Measurements from ENCODE around the gene CCT7.

Gene CCT7

GRCh38 chr2:73282924-73283544 lies 48.9 kb downstream of the CCT7 start:
- Mint-ChIP-seq H3K4me1 (peaks cover 33 to 52% of the 10 kb centered on the region in 2 donors), H3K4me3 (peak overlapping the region; percentile 80 to 87), H3K27ac (peak overlapping the region; percentile 49), H3K9me3 (no peaks in the 10 kb centered on the region), H3K36me3 (peaks cover 19 to 22% of the 10 kb centered on the region in 2 donors), H3K27me3 (no peaks in the 10 kb centered on the region)
- ATAC-seq (replicated peaks) (no peak), DNase-seq (no peak)

- Mint-ChIP-seq H3K4me1 (peaks cover 33 to 52% of the 10 kb centered on the region in 2 donors), H3K27ac (peak overlapping the region; percentile 33), H3K36me3 (peaks cover 16 to 17% of the 10 kb centered on the region in 2 donors), H3K4me3 (peak overlapping the region; percentile 80 to 87), H3K9me3 (no peaks in the 10 kb centered on the region), H3K27me3 (no peaks in the 10 kb centered on the region)
- DNase-seq: no peak
- peak; percentile 15 to 19 for ATAC-seq (replicated peaks)
These were observed 49.6 kb downstream of the CCT7 start for GRCh38 chr2:73283545-73284295.

GRCh38 chr2:73284296-73285158 lies 50.4 kb downstream of the CCT7 start, which contains the start of gene FBXO41:
Gene FBXO41 (minus strand): TSS chr2:73284478. CDS start chr2:73269630, 14,848 bp downstream.
- H3K36me3 Mint-ChIP-seq: peaks cover 8 to 9% of the 10 kb centered on the region in 2 donors
- H3K27ac Mint-ChIP-seq: peak within 1 kb of the TSS; percentile 93
- H3K27me3 Mint-ChIP-seq: no peaks in the 10 kb centered on the region
- H3K9me3 Mint-ChIP-seq: no peaks in the 10 kb centered on the region
- DNase-seq (peak; percentile 78), ATAC-seq (replicated peaks) (peak; percentile 79)
- H3K4me3 Mint-ChIP-seq: peak within 1 kb of the TSS; percentile 80 to 87
- peaks cover 27 to 48% of the 10 kb centered on the region in 2 donors for H3K4me1 Mint-ChIP-seq

- Mint-ChIP-seq H3K4me1 (peaks cover 26 to 42% of the 10 kb centered on the region in 2 donors), H3K36me3 (peaks cover 4 to 5% of the 10 kb centered on the region in 2 donors), H3K4me3 (peak overlapping the region; percentile 80 to 87), H3K27me3 (no peaks in the 10 kb centered on the region), H3K27ac (peak overlapping the region; percentile 93), H3K9me3 (no peaks in the 10 kb centered on the region)
- ATAC-seq (replicated peaks) (peak; percentile 86 to 87), DNase-seq (peak; percentile 75)
These were observed 51.1 kb downstream of the CCT7 start for GRCh38 chr2:73285159-73285739.

GRCh38 chr2:73286134-73286655 lies 52.1 kb downstream of the CCT7 start:
- DNase-seq: no peak
- no peaks in the 10 kb centered on the region for H3K36me3 Mint-ChIP-seq
- no peak for ATAC-seq (replicated peaks)
- H3K9me3 Mint-ChIP-seq: no peaks in the 10 kb centered on the region
- peak overlapping the region; percentile 93 for H3K27ac Mint-ChIP-seq
- H3K27me3 Mint-ChIP-seq: peaks cover 3 to 9% of the 10 kb centered on the region in 2 donors
- H3K4me1 Mint-ChIP-seq: peaks cover 31 to 46% of the 10 kb centered on the region in 2 donors
- H3K4me3 Mint-ChIP-seq: peak overlapping the region; percentile 55 to 87

GRCh38 chr2:73289304-73289703 lies 55.2 kb downstream of the CCT7 start:
- peaks cover 16 to 35% of the 10 kb centered on the region in 2 donors for H3K27me3 Mint-ChIP-seq
- DNase-seq (no peak), ATAC-seq (replicated peaks) (no peak)

GRCh38 chr2:73290049-73290839 lies 56.1 kb downstream of the CCT7 start:
- Mint-ChIP-seq H3K4me1 (peaks cover 24 to 47% of the 10 kb centered on the region in 2 donors), H3K9me3 (no peaks in the 10 kb centered on the region), H3K27me3 (peaks cover 19 to 39% of the 10 kb centered on the region in 2 donors), H3K27ac (no peak overlapping the region), H3K36me3 (peaks cover 0 to 1% of the 10 kb centered on the region in 2 donors), H3K4me3 (no peak overlapping the region)
- ATAC-seq (replicated peaks) (peak in 1 of 2 donors; percentile 18), DNase-seq (no peak)

More at GRCh38 chr2:73289304-73289703, 55.2 kb downstream of the CCT7 start:
- Mint-ChIP-seq H3K36me3 (no peaks in the 10 kb centered on the region), H3K4me1 (peaks cover 29 to 52% of the 10 kb centered on the region in 2 donors), H3K27ac (no peak overlapping the region), H3K9me3 (no peaks in the 10 kb centered on the region), H3K4me3 (no peak overlapping the region)

GRCh38 chr2:73291093-73291460 lies 57.0 kb downstream of the CCT7 start:
- peak overlapping the region; percentile 81 to 83 for H3K4me3 Mint-ChIP-seq
- H3K27me3 Mint-ChIP-seq: peaks cover 27 to 48% of the 10 kb centered on the region in 2 donors
- DNase-seq: no peak
- H3K4me1 Mint-ChIP-seq: peaks cover 15 to 39% of the 10 kb centered on the region in 2 donors
- no peaks in the 10 kb centered on the region for H3K9me3 Mint-ChIP-seq
- H3K36me3 Mint-ChIP-seq: peaks cover 0 to 1% of the 10 kb centered on the region in 2 donors
- ATAC-seq (replicated peaks): peak; percentile 12 to 18
- H3K27ac Mint-ChIP-seq: peak overlapping the region; percentile 56

GRCh38 chr2:73291461-73292315 lies 57.6 kb downstream of the CCT7 start:
- Mint-ChIP-seq H3K27me3 (peaks cover 34 to 54% of the 10 kb centered on the region in 2 donors), H3K36me3 (peaks cover 0 to 1% of the 10 kb centered on the region in 2 donors), H3K4me1 (peaks cover 12 to 33% of the 10 kb centered on the region in 2 donors), H3K27ac (peak overlapping the region; percentile 25), H3K9me3 (no peaks in the 10 kb centered on the region), H3K4me3 (peak overlapping the region; percentile 81 to 83)
- ATAC-seq (replicated peaks) (peak; percentile 3 to 17), DNase-seq (no peak)

- peaks cover 41 to 61% of the 10 kb centered on the region in 2 donors for H3K27me3 Mint-ChIP-seq
These were observed 58.3 kb downstream of the CCT7 start for GRCh38 chr2:73292316-73292905.

GRCh38 chr2:73292906-73293533 lies 58.9 kb downstream of the CCT7 start:
- no peaks in the 10 kb centered on the region for H3K9me3 Mint-ChIP-seq
- H3K27me3 Mint-ChIP-seq: peaks cover 47 to 66% of the 10 kb centered on the region in 2 donors
- DNase-seq (no peak), ATAC-seq (replicated peaks) (peak in 1 of 2 donors; percentile 15)
- H3K4me1 Mint-ChIP-seq: peaks cover 8 to 29% of the 10 kb centered on the region in 2 donors
- H3K27ac Mint-ChIP-seq: no peak overlapping the region
- H3K4me3 Mint-ChIP-seq: peak overlapping the region; percentile 81 to 83
- H3K36me3 Mint-ChIP-seq: peaks cover 0 to 1% of the 10 kb centered on the region in 2 donors

More at GRCh38 chr2:73292316-73292905, 58.3 kb downstream of the CCT7 start:
- ATAC-seq (replicated peaks): no peak
- H3K4me3 Mint-ChIP-seq: peak overlapping the region; percentile 25 to 81
- peaks cover 8 to 29% of the 10 kb centered on the region in 2 donors for H3K4me1 Mint-ChIP-seq
- no peaks in the 10 kb centered on the region for H3K9me3 Mint-ChIP-seq
- H3K27ac Mint-ChIP-seq: peak overlapping the region; percentile 59
- peaks cover 0 to 1% of the 10 kb centered on the region in 2 donors for H3K36me3 Mint-ChIP-seq
- no peak for DNase-seq

All from stimulated activated naive B cell treated with anti-CD40 and anti-IgM and Interleukin-4, amounts not matched to agents 10 μg/mL and 1 μg/mL and 100 μg/mL, for 72 hours (primary cell).